RWPE1 (cell line): Measurements from ENCODE around the gene CD72.

ENCODE experiments used
- CTCF ChIA-PET: fragments of 350-600 bp; sonication (Branson Sonifier 250); formaldehyde crosslinking; extraction: SDS; loops from one replicate; lab custom pipeline; 2021; lab: Yijun Ruan, JAX
- POLR2A ChIA-PET: fragments of 400-600 bp; formaldehyde crosslinking; extraction: SDS; loops from one replicate; lab custom pipeline; 2020; ENCODE audit warnings: antibody characterized with exemption; ENCODE audit not compliant: low non-redundant PET; lab: Yijun Ruan, JAX
- DNase-seq: peaks from one replicate; pipeline ENCODE4 v3.0.0; 2012; ENCODE audit warnings: low spot score
- H3K27ac ChIP-seq: fragments of 450-650 bp; 2 replicates; pipeline ENCODE4 v1.5.1; 2017
- CTCF ChIP-seq: fragments of 450-650 bp; conservative IDR thresholded peaks from 2 replicates; pipeline ENCODE4 v1.5.1; 2017; ENCODE audit warnings: low read depth, mild to moderate bottlenecking

Gene CD72, protein sequence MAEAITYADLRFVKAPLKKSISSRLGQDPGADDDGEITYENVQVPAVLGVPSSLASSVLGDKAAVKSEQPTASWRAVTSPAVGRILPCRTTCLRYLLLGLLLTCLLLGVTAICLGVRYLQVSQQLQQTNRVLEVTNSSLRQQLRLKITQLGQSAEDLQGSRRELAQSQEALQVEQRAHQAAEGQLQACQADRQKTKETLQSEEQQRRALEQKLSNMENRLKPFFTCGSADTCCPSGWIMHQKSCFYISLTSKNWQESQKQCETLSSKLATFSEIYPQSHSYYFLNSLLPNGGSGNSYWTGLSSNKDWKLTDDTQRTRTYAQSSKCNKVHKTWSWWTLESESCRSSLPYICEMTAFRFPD

DNA sequence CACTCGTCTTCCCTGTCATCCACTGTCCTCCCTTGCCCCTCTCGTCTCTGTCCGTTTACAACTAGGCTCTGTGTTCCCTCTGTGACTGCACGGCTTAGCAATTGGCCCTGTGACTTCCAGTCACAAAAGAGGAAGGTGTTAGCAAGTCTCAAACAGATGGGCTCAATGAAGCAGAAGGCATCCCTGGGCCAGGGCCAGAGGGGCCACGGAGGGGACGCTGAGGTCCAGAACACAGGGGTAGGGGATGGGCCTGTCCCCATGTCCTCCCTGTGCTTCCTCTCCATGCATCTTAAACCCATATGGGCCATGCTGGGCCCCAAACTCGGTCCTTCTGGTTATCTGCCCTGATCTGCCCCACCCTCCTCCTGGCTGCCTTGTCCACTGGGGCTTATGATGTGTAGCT, at the start of gene CD72:
CD72 (minus strand) TSS at position 89 of the 403 bp plus-strand sequence. CDS start 110 bp downstream, outside the sequence.
- ChIA-PET POLR2A (no interaction called here), CTCF (no interaction called here)
- no peak within 1 kb of the TSS for H3K27ac ChIP-seq

DNA sequence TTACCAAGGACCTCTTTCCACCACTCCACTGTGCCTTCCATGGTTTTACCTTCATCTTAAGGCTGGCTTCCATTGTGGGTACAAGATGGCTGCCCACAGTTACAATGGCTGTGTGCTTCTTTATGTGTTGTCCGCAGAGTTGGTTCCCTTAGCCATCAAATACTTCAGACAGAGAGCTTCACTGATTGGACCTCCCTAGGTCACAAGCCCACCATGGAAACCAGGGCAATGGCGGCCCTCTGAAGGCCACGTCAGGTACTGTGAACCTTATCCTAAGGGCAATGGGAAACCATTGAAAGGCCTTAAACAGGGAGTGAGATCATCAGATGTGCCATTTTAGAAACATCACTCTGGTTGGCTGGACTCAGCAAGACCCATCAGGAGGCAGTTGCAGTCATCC, 49.7 kb upstream of the CD72 start:
- ChIA-PET CTCF (interaction anchor here (1.1 kb wide), 1 partner anchor 30 kb away, joined by 3 read pairs; no protein-coding TSS in a partner anchor), POLR2A (no interaction called here)
- no peak for DNase-seq
- H3K27ac ChIP-seq = no peak overlapping the region
- no peak for TF ChIP-seq CTCF

More for the DNA sequence above, at the start of gene CD72:
- no peak for DNase-seq
- no peak for TF ChIP-seq CTCF

DNA sequence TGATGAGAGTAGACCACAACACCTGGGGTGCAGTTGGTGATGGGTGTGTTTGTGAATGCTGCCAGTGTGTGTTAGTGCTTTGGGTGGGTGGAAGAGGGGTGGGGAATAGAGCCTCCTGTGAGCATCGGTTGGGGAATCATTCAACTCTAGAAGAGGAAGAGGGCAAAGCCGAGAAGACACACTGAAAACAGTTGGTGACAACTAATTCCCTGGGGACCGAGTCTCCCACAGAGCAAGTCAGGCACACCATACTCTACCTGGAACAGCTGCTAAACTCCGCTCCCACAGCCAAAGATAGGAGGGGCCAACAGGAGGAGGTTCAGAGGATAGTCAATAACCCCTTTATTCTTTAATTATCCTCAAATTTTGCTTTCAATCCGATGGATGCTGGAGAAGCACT, 48.3 kb upstream of the CD72 start:
- H3K27ac ChIP-seq = no peak overlapping the region
- TF ChIP-seq CTCF = no peak
- POLR2A ChIA-PET = no interaction called here
- DNase-seq = no peak
- CTCF ChIA-PET = no interaction called here

GRCh38 chr9:35666045-35666444, 47.8 kb upstream of the CD72 start:
- ChIA-PET CTCF (interaction anchor here (1.8 kb wide), 1 partner anchor 30 kb away, joined by 10 read pairs; no protein-coding TSS in a partner anchor), POLR2A (interaction anchor here (1.0 to 1.5 kb wide), 2 partner anchors 7 to 91 kb away, joined by 3 to 6 read pairs; partner anchors contain the start of gene CA9)
- no peak for TF ChIP-seq CTCF
- H3K27ac ChIP-seq = no peak overlapping the region
- no peak for DNase-seq

DNA sequence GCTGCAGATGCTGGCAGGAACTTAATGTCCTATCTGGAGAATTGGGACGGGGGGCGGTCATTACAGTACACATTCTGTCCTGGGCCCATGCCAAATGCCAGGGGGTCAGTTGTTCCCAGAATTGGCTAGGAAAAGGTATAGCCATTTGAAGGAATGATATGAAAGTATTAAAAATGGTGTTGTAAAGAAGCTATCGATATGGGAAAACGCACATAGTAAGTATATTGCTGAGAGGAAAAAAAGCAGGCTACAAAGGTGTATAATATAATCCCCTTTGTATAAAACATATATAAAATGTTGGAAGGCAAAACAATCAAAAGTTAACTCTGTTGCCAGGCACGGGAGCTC, 47.2 kb upstream of the CD72 start:
- TF ChIP-seq CTCF = no peak
- CTCF ChIA-PET = interaction anchor here (1.8 kb wide), 1 partner anchor 31 kb away, joined by 10 read pairs; no protein-coding TSS in a partner anchor
- peak overlapping the region; percentile 88 for H3K27ac ChIP-seq
- no peak for DNase-seq
- POLR2A ChIA-PET = interaction anchor here (1.0 to 1.8 kb wide), 3 partner anchors 8 to 92 kb away, joined by 3 to 6 read pairs (median 6); partner anchors contain the start of genes CA9 and TPM2

DNA sequence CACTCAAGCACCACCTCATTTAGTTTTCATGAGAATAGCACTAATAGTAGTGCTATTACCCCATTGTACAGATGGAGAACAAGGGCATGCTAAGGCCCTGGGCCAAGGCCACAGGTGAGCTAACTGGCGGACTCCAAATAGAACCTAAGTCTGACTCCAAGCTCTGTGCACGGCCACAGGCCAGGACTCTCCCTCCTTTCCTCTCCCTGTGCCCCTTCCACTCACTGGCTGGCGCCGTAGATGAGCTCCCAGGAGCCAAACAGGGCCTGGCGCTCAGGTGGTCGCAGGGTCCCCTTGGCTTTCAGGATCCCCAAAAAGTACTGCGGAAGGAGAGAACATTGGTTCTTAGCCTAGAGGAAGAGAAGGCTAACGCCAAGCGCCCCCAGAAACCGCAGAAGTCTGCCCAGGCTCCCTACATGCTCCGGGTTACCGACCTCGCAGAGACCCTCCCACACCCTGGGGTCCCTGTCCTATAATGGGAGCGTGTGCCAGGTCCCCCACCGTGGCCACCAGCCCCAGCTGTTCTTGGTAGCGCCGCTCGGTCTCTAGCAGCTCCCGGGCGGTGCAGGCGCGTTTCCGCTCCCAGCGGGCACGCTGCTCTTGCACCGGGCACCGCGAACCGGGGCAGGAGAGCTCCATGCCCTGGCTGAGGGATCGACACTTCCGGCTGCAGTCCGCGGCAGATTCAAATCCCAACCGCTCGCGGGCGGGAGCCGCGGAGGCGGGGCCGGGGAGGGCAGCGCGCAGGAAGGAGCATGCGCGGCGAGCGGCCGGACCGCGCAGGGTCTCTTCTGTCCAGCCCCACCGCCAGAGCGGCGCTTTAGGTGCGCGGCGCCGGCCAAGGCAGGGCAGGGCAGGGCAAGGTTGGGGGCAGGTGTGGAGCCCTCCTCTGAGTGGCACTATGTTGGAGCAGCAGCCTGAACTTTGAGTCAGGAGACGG, 46.6 kb upstream of the CD72 start, which contains the start of gene ARHGEF39:
ARHGEF39 (minus strand) TSS at position 665 of the 940 bp plus-strand sequence; CDS start at position 639, 26 bp downstream.
- CTCF ChIA-PET = interaction anchor here (0.6 to 1.8 kb wide), 3 partner anchors 31 to 90 kb away, joined by 3 to 10 read pairs (median 3); partner anchors contain the start of genes CREB3, MSMP and TLN1
- H3K27ac ChIP-seq = peak within 1 kb of the TSS; percentile 88
- TF ChIP-seq CTCF = no peak; the same call in 1 of the 2 replicates
- peak; percentile 93 for DNase-seq
- POLR2A ChIA-PET = interaction anchor here (0.7 to 1.8 kb wide), 4 partner anchors 9 to 243 kb away, joined by 3 to 6 read pairs (median 4); partner anchors contain the start of genes CA9 and TPM2
